Activated T-cell treated with anti-CD3 and anti-CD28 coated beads, Interleukin-2, amount 50 U/mL, for 48 hours (primary cell): Measurements from ENCODE around the gene OR7A17.

Experiments used
- DNase-seq, 2 experiments: peaks; one replicate each; pipeline ENCODE4 v3.0.0-alpha.2; 2020

OR7A17 gene

DNA sequence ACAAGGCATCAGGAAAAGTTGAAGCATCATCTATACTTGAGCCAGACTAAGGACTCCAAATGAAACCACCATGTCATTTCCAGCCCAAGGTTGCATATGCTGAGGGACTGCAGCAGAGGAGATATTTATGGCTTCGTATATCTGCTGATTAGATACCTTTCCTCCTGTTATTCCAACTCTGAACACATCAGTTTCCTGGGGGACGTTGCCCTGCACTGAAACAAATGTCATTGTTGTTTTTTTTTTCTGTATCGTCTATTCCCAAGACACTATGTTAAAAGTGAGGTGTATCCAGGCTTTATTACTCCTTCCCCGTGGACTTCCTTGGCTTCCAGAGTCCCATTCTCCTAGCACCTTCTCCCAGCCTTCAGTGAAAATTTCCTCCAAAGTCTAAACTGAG lies at the start of gene OR7A17:
OR7A17 (minus strand) TSS at position 101 of the 400 bp plus-strand sequence. CDS start 4,777 bp downstream, outside the sequence.
- no peak for DNase-seq

DNA sequence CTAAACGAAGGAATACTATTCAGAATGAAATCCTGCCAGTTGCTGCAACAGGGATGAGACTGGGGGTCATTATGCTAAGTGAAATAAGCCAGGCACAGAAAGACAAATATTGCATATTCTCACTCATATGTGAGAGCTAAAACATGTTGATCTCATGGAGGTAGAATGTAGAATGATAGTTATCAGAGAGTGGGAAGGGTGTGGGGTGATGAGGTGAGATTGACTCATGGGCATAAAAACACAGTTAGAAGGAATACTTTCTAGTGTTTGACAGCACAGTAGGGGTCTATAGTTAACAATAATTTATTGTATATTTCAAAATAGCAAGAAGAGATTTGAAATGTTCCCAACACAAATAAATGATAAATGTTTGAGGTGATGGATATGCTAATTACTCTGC lies 47.6 kb upstream of the OR7A17 start:
- DNase-seq: no peak

DNA sequence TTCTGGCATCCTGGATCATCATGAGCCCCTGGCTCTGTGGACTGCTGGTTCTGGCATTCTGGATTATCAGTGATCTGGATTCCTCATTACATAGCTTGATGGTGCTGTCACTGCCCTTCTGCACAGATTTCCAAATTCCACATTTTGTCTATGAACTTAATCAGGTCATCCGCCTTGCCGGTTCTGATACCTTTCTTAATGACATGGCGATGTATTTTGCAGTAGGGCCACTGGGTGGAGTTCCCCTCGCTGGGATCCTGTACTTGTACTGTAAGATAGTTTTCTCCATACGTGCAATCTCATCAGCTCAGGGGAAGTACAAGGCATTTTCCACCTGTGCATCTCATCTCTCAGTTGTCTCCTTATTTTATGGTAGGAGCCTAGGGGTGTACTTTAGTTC lies 30.9 kb upstream of the OR7A17 start:
- no peak for DNase-seq

DNA sequence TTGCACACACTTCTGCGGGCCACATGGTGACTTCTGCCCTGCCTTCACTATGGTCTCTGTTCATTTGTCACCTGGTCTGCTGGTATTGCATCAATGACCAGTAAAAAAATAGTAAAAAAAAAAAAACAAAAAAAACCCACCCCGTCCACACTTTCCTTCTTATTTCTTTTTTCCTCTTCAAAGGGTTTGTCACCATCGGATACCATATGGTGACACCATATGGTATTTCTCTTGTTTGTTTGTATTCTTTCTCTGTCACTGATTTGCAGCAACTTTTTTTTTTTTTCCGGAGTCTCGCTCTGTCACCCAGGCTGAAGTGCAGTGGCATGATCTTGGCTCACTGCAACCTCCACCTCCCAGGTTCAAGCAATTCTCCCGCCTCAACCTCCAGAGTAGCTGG lies 29.2 kb upstream of the OR7A17 start:
- no peak for DNase-seq

DNA sequence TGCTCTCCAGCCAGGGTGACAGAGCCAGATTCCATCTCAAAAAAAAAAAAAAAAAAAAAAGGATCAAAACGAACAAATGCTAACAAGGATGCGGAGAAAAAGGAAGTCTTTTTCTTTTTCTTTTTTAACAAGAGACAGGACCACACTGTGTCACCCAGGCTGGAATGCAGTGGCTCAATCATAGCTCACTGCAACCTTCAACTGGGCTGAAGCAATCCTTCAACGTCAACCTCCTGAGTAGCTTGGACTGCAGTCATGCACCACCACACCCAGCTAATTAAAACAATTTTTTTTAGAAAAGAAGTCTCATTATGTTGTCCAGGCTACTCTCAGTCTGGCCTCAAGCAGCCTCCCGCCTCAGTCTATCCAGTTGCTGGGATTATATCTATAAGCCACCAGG lies 20.8 kb upstream of the OR7A17 start:
- no peak for DNase-seq

DNA sequence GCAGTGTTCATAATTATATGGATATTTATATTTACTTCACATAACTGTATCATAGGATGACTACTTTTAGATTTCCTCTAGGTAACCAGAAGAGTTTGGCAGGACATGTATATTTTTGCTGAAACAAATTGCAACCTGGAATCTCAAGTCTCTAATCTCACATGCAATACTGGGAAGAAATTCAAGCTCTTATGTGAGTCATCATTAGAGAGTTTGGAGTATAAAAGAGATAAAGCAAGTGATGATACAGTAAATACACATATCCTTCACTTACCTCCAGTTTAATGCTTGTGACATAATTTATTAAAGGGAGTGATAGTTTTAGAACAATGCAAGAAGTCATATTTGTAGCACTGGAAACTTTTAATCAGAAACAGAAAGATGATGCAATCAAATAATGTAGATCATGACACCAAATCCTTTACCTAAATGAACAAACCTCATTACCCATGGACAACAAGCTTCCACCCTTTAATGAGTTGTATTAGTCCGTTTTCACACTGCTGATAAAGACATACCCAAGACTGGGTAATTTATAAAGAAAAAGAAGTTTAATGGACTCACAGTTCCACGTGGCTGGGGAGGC lies 15.8 kb upstream of the OR7A17 start:
- DNase-seq: no peak

DNA sequence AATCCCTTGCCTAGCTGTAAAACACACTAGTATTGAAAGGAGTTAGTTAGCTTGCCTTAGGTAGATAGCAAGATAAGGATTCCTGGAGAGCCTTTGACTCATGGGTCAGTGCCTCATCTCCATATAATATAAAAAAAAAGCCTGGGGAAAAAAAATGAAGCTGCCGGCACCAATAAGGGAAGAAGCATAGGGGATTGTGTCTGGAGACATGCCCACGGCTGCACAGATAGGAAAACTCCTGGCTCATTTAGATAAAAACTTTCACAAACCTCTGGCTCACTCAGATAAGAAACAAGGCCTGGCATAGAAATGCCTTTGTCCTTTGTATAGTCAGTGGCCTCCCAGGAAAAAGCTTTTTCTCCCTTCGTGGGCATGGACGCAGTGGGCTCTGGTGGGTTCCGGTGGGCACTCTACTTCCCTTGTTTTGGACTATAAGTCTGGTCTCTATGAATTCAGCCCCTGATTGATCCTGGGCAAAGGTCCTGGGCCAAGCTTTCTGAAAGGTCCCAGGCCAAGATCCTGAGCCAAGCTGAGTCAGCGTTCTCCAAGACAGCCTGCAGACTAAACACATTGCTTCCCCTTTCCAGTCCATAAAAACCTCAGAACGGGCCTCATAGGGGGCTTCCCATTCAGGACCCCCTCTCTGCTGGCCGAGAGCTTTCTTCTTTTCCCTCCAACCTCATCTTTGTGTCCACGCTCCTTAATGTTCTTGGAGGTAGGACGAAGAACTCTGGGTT lies 4.9 kb upstream of the OR7A17 start:
- DNase-seq: no peak

DNA sequence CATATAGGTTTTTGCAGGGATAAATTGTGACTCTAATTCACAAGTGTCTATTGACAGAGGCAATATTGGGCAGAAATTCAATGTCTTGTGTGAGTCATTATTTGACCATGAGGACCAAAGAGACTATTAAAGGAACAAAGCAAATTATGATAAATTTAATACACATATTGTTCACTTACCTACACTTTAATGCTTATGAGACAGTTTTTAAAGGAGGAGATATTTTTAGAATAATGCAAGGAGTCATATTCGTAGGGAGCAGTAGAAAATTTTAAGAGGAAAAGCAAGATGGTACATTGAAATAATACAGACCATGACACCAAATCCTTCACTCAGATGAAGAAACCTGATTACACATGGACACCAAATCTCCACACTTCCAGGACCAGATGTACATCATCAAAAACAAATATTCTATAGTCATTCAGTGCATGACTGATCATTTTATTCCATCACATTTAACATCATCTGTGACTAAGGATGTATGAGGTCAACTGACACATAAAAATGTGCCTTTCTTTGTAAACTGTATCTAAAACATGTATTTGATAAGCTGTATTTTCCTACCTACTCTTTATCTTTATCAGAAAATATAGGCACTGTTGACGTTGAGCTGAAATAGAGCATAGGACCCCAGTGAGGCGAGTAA lies 4.2 kb upstream of the OR7A17 start:
- DNase-seq: no peak

DNA sequence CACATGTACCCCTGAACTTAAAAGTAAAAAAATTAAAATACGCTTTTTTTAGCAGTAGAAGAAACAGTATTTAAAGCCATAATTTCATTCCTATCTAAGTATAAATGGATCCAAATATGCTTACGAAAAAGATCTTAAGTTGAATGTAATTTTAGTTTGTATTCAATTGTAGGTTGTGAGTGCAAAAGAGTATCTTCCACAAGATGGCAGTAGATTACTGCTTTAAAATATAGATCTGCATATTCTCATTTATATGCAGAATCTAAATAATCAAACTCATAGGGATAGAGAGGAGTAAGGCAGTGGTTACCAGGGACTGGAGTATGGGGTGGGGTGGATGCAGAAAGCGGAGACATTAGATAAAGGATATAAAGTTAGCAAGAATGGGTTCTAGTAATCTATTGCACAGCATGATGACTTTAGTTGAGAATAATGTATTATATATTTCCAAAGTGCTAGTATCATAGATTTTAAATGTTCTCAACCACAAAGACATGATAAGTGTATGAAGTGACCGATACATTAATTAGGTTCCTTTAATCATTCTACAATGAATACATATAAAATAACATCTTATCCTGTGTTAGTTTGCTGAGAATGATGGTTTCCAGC lies 14.2 kb downstream of the OR7A17 start:
- DNase-seq: no peak

DNA sequence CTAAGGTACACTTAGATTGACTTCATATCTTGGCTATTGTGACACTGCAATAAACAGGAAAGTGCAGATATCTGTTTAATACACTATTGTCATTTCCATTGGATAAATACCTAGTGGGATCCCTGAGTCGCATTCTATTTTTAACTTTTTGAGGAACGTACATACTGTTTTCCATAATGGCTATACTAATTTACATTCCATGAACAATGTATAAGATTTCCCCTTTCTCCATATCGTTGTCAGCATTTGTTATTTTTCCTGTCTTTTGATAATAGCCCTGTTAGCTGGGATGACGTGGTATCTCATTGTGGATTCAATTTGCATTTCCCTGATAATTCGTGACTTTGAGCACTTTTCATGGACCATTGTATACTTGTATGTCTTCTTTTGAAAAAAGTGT lies 17.4 kb downstream of the OR7A17 start:
- DNase-seq: no peak

DNA sequence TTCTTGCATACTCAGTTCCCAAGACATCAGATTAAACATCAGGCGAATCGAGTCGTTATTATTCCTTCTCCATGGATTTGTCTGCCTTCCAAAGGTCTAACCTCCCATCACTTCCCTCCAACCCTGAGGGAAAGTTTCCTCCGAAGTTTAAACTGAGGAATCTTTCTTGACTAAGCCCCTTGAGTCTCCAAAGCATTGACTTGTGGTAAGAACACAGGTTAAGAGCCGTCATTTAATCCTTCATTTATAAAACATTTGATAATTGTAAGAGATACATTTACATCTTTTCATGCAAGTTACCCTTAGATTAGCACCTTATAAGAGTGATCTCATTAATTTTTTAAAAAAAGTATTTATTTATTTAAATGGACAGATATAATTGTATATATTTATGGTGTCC lies 37.1 kb downstream of the OR7A17 start, which contains the start of gene OR7A10:
OR7A10 (minus strand) TSS at position 101 of the 400 bp plus-strand sequence. CDS start 7,045 bp downstream, outside the sequence.
- DNase-seq: no peak

DNA sequence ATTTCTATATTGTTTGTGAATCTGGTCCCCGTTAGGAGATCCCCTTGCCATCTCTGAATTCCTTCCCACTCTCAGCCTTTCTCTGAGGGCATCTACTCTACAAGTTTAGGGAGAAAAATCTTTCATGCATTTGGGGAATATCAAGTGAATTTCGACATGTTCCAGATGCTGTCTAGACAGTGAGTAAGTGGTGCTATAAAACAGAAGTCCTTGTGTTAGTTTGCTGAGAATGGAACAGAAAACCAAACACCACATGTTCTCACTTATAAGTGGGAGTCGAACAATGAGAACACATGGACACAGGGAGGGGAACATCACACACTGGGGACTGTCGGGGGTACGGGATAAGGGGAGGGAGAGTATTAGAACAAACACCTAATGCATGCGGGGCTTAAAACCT lies 42.4 kb downstream of the OR7A17 start:
- no peak for DNase-seq

DNA sequence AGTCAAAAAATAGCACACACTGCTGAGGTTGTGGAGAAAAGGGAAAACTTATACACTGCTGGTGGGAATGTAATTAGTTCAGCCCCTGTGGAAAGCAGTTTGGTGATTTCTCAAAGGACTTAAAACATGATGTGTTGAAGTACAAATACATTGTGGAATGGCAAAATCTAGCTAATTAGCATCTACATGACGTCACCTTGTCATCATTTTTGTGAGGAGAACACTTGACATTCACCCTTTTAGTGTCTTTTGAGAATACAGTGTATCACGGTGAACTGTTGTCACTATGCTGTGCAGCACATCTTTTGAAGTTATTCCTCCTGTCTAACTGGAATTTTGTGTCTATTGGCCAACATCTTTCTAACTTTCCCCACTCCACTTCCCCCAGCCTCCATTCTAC lies 42.8 kb downstream of the OR7A17 start:
- no peak for DNase-seq

DNA sequence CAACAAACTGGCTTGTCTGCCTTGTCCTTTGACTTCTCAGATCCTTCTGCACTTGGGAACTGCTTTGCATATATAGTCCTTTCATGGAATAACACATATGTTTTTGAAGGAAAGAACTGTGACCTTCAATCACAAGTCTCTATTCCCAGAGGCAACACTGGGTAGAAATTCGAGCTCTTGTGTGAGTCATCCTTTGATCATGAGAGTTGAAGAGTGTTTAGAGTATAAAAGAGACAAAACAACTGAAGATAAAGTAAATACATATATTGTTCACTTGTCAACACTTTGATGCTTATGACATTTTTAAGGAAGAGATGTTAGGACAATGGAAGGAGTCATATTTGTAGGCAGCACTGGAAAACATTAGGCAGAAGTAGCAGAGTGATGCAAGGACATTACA lies 45.7 kb downstream of the OR7A17 start:
- DNase-seq: no peak

DNA sequence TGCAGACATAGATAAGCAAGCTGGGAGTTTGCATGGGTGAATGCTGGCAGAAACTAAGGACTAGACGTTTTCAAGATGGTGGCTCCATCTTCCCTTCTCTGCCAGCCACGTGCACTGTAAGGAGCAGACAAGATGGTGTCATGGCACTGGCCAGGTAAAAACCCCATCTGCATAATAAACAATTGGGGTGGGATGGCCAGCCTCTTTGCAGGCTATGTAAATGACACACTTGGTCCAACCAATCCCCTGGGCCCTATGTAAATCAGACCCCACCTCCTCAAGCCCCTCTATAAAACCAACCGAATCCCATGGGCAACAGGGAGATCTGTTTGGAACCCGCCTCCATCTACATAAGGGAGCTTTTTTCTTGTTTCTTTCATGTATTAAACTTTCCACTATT lies 48.5 kb downstream of the OR7A17 start:
- DNase-seq: no peak

DNA sequence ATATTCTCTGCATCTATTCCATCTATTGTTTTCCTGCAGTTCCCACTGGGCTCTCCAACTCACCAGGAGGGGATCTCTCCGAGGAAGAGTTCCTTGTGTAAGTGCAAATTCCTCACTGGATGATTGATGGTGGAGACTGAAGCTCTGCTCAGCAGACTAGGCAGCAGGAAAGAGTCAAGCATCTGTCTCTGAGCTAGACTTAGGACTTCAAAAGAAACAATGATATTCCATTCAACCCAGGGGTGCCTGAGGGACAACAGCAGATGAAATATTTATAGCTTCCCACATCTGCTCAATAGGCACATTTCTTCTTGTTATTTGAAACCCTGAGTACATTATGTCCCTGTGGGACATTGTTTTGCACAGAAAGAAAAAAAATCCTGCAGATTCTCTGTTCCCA lies 50.9 kb downstream of the OR7A17 start, which contains the start of the genes OR7A5 and OR7C1:
OR7A5 (minus strand) TSS at position 175 of the 400 bp plus-strand sequence. CDS start 6,944 bp downstream, outside the sequence.
OR7C1 (minus strand) TSS at position 175 of the 400 bp plus-strand sequence. CDS start 35,049 bp downstream, outside the sequence.
- no peak for DNase-seq

DNA sequence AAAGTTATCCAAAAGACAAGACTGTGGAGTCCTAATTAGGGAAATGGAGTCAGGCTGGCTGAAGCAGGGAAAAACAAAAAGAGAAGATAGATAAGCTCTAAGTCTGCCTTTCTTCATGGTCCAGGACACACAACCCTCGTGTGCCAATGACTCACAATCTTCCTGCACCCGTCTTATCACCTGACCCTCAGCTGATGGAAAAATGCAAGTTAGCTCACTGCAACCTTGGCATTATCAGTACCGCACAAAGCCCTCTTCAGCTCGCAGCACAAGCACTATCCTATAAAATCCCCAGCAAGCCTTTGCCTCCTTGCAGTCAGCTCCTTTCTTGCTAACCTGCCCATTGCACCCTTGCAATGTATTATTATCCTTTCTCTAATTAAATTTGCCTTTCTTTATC lies 55.2 kb downstream of the OR7A17 start:
- no peak for DNase-seq
